ENCODE measurements around the gene NFS1.

DNA sequence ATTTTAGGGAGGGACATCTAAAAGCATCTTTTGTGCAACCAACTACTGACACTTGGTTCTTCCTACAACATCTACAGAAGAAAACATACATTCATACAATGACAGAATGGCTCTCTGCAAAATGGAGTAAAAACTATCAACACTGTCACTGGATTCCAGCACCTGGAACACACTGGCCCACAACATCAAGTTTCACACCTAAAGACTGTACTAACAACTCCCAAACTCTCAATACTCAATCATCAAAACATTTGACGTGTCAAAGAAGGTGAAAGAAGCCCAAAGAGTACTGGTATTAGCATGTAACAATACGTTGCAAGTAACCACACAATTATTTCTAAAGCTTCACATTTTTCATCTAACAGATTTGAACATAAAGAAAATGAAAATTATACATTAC, 36.6 kb downstream of the NFS1 start:
- TF ChIP-seq, protein P1, sequence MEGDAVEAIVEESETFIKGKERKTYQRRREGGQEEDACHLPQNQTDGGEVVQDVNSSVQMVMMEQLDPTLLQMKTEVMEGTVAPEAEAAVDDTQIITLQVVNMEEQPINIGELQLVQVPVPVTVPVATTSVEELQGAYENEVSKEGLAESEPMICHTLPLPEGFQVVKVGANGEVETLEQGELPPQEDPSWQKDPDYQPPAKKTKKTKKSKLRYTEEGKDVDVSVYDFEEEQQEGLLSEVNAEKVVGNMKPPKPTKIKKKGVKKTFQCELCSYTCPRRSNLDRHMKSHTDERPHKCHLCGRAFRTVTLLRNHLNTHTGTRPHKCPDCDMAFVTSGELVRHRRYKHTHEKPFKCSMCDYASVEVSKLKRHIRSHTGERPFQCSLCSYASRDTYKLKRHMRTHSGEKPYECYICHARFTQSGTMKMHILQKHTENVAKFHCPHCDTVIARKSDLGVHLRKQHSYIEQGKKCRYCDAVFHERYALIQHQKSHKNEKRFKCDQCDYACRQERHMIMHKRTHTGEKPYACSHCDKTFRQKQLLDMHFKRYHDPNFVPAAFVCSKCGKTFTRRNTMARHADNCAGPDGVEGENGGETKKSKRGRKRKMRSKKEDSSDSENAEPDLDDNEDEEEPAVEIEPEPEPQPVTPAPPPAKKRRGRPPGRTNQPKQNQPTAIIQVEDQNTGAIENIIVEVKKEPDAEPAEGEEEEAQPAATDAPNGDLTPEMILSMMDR (IDR thresholded peaks at IDR 0.05): no peak
- TF ChIP-seq POLR2A (IDR thresholded peaks at IDR 0.05): no peak

Measured in prostate gland (tissue), 2 donors.